ENCODE results near the gene TLE3. TPM values are rescaled to one million over a fixed set of nuclear protein-coding genes. Genes with fewer than 3 reads are reported as not detected.

TLE3 gene
- polyA plus RNA-seq, 3 donors: 12.8 to 117 (median 23.6) TPM

GRCh38 chr15:70035051-70035718 is 62.5 kb downstream of the TLE3 start:
- Histone ChIP-seq H3K27me3 (ENCODE audit: control insufficient read depth in 2 of 2, insufficient read depth in 2 of 2, low read length in 2 of 2) (no peaks in the 10 kb centered on the region), H3K9ac (ENCODE audit: insufficient read depth, low read length, poor library complexity, severe bottlenecking) (no peak overlapping the region), H4K20me1 (ENCODE audit: insufficient read depth, low read length) (no peaks in the 10 kb centered on the region), H3K4me1 (ENCODE audit: control insufficient read depth in 1 of 2, insufficient read depth in 2 of 2, low read length in 2 of 2) (peaks cover 19 to 20% of the 10 kb centered on the region in 2 donors), H3K27ac (ENCODE audit: low read depth in 1 of 2, low read length in 2 of 2) (peak overlapping the region in 1 of 2 donors; percentile 22), H3K9me3 (replicated peaks in 1 of 2; ENCODE audit: control insufficient read depth in 1 of 2, insufficient read depth in 1 of 2, low read length in 2 of 2) (no peaks in the 10 kb centered on the region), H3K4me2 (replicated peaks; ENCODE audit: extremely low read depth, low read length, poor library complexity, severe bottlenecking) (no peak overlapping the region), H2AFZ (ENCODE audit: insufficient read depth, low read depth, low read length, poor library complexity, severe bottlenecking) (no peak overlapping the region), H3K36me3 (replicated peaks in 1 of 2; ENCODE audit: control insufficient read depth in 1 of 2, insufficient read depth in 2 of 2, low read length in 2 of 2) (no peaks in the 10 kb centered on the region), H3K4me3 (replicated peaks in 1 of 3; ENCODE audit: low read depth in 2 of 3, low read length in 3 of 3) (peak overlapping the region in 1 of 3 experiments; percentile 49), H3K79me2 (ENCODE audit: insufficient read depth, low read length) (no peaks in the 10 kb centered on the region)
- Mint-ChIP-seq H3K4me1 (peaks cover 22% of the 10 kb centered on the region), H3K9me3 (no peaks in the 10 kb centered on the region), H3K4me3 (no peak overlapping the region), H3K27ac (peak overlapping the region in 3 of 7 donors; percentile 8 to 80 (median 70)), H3K36me3 (no peaks in the 10 kb centered on the region), H3K27me3 (ENCODE audit: low read depth in 3 of 3) (peaks cover 0 to 4% (median 0%) of the 10 kb centered on the region in 3 donors)
- TF ChIP-seq, protein P1, sequence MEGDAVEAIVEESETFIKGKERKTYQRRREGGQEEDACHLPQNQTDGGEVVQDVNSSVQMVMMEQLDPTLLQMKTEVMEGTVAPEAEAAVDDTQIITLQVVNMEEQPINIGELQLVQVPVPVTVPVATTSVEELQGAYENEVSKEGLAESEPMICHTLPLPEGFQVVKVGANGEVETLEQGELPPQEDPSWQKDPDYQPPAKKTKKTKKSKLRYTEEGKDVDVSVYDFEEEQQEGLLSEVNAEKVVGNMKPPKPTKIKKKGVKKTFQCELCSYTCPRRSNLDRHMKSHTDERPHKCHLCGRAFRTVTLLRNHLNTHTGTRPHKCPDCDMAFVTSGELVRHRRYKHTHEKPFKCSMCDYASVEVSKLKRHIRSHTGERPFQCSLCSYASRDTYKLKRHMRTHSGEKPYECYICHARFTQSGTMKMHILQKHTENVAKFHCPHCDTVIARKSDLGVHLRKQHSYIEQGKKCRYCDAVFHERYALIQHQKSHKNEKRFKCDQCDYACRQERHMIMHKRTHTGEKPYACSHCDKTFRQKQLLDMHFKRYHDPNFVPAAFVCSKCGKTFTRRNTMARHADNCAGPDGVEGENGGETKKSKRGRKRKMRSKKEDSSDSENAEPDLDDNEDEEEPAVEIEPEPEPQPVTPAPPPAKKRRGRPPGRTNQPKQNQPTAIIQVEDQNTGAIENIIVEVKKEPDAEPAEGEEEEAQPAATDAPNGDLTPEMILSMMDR (IDR thresholded peaks at IDR 0.05): no peak
- no peak for DNase-seq
- WGBS (ENCODE audit: insufficient coverage): 87% methylated on average over 3 of the region's 10 CpGs
- intact Hi-C loops (cut with micrococcal nuclease): no loop called here

DNA sequence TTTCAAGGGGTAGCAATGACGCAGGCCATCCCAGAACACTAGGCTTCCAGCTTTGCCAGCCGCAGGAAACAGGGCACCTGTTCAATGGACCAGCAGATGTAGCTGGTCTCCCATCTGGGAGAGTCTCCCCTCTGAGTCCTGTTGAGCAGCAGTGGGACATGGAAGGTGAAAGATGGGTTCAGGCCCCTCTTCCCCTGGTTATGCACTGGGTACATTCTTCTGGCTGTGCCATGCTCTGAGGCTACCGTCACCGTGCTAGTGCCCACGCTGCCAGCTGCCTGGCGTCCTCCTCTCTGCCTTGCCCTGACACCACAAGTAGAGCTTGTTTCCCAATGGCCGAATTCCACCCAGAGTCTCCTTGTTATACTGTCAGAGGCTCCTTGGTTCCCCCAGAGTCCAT is 63.1 kb downstream of the TLE3 start:
- no peak overlapping the region for H3K4me3 Mint-ChIP-seq
- Histone ChIP-seq H3K27ac (ENCODE audit: low read depth in 1 of 2, low read length in 2 of 2) (no peak overlapping the region), H3K4me1 (ENCODE audit: control insufficient read depth in 1 of 2, insufficient read depth in 2 of 2, low read length in 2 of 2) (peaks cover 19 to 20% of the 10 kb centered on the region in 2 donors), H3K79me2 (ENCODE audit: insufficient read depth, low read length) (no peaks in the 10 kb centered on the region), H3K9me3 (replicated peaks in 1 of 2; ENCODE audit: control insufficient read depth in 1 of 2, insufficient read depth in 1 of 2, low read length in 2 of 2) (no peaks in the 10 kb centered on the region), H3K27me3 (ENCODE audit: control insufficient read depth in 2 of 2, insufficient read depth in 2 of 2, low read length in 2 of 2) (no peaks in the 10 kb centered on the region), H3K4me2 (replicated peaks; ENCODE audit: extremely low read depth, low read length, poor library complexity, severe bottlenecking) (no peak overlapping the region), H3K4me3 (replicated peaks in 1 of 3; ENCODE audit: low read depth in 2 of 3, low read length in 3 of 3) (no peak overlapping the region), H4K20me1 (ENCODE audit: insufficient read depth, low read length) (no peaks in the 10 kb centered on the region), H3K9ac (ENCODE audit: insufficient read depth, low read length, poor library complexity, severe bottlenecking) (no peak overlapping the region), H2AFZ (ENCODE audit: insufficient read depth, low read depth, low read length, poor library complexity, severe bottlenecking) (no peak overlapping the region), H3K36me3 (replicated peaks in 1 of 2; ENCODE audit: control insufficient read depth in 1 of 2, insufficient read depth in 2 of 2, low read length in 2 of 2) (no peaks in the 10 kb centered on the region)
- DNase-seq: no peak
- H3K9me3 Mint-ChIP-seq: no peaks in the 10 kb centered on the region
- peak overlapping the region in 1 of 7 donors; percentile 8 for H3K27ac Mint-ChIP-seq
- WGBS (ENCODE audit: insufficient coverage): 93% methylated on average over 7 of the region's 7 CpGs
- peaks cover 0 to 4% (median 0%) of the 10 kb centered on the region in 3 donors for H3K27me3 Mint-ChIP-seq (ENCODE audit: low read depth in 3 of 3)
- TF ChIP-seq, protein P1 (IDR thresholded peaks at IDR 0.05): no peak
- H3K36me3 Mint-ChIP-seq: no peaks in the 10 kb centered on the region
- peaks cover 22% of the 10 kb centered on the region for H3K4me1 Mint-ChIP-seq
- intact Hi-C loops (cut with micrococcal nuclease): no loop called here
